ENCODE results near the gene MLST8.

Gene MLST8, protein sequence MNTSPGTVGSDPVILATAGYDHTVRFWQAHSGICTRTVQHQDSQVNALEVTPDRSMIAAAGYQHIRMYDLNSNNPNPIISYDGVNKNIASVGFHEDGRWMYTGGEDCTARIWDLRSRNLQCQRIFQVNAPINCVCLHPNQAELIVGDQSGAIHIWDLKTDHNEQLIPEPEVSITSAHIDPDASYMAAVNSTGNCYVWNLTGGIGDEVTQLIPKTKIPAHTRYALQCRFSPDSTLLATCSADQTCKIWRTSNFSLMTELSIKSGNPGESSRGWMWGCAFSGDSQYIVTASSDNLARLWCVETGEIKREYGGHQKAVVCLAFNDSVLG

DNA sequence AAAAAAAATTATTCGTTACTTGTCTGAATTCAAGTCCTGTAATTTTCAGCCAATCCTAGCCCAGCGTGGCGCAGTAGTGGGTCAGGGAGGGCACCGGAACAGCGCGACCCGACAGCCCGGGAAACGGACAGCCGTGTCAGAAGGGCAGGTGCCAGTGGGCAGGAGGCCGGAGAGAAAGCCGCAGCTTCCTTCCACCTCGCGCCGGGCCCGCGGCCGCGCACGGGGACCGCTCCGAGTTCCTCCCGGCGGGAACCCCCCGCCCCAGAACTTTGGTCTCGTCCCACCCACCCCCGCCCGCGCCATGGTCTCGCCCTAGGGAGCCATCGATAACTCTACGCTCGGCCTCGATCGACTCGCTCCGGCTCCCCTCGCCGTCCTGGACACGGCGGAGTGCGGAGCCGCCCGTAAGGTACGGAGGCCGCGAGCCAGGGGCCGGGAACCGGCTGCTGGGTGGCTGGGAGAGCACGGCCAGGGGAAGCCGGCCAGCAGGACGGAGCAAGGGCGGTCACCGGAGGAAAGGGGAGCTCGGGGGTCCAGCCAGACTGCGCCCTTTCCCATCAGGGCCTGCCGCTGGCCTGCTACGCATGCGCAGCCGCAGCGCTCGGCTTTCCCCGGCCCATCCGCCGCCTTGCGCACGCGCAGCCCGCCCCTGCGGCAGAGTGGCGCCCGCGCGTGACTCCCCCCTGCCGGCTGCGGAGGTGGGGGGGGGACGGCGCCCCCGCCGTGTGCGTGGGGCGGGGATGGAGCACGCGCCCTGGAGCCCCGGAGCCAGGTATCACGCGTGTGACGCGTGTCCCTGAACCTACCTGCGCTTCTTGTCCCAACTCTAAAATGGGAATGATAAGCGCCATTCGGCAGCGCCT, at the start of gene MLST8:
Gene MLST8 (plus strand): TSS at position 351 of the 863 bp plus-strand sequence. CDS start 632 bp downstream, outside the sequence.
- peak; percentile 88 for DNase-seq

DNA sequence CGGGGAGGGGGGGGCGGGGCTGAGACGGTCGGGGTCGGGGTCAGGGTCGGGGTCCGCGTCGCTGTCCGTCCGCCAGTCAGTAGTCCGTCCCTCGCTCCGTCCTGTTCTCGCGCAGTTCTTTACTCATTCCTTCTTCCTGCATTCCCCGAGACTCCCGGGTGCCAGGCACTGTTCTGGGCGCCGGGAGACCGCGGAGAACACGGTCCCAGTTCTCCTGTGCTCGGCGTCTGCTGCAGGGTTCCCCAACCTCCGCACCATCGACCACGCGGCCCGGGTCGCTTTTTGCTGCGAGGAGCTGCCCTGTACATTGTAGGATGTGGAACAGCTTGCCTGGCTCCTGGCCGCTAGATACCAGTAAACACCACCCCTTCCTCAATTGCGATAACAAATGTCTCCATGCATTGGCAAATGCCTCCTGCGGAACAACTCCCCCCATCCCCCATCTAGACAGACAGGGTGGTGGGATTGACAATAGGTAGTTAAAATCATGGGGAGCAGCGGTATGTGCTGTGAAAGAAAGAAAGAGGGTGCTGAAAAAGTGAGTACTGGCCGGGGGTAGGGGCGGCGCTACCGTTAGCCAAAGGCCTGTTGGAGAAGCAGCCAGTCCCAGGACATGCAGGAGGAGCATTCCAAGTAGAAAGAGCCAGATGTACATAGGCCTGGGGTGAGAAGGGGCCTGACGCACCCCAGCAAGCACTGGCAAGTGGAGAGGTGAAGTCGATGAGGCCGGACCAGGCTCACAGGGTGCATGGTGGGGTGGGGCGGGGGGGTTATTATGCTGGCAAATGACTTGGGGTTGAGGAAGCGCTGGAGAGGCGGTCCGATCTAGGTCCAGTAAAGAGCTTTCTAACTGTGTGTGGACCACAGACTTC, 49.0 kb upstream of the MLST8 start:
- no peak for DNase-seq

DNA sequence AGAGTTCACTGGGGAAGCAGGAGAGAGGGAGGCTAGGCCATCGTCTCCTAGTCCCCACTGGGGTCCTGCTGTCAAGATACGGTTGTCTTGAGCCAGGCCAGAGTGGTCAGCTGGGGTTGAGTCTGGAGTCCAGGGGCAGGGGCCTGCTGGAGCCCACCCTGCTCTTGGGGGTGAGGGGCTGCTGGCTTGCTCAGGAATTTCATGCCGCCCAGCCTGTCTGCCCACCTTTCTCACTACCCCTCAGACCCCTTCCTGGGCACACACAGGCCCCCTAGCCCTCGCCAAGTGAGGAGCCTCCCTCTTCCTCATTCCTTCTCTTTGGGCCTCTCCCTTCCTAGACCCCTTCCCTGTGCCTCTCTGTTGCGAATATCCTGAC, 48.4 kb upstream of the MLST8 start:
- no peak for DNase-seq

DNA sequence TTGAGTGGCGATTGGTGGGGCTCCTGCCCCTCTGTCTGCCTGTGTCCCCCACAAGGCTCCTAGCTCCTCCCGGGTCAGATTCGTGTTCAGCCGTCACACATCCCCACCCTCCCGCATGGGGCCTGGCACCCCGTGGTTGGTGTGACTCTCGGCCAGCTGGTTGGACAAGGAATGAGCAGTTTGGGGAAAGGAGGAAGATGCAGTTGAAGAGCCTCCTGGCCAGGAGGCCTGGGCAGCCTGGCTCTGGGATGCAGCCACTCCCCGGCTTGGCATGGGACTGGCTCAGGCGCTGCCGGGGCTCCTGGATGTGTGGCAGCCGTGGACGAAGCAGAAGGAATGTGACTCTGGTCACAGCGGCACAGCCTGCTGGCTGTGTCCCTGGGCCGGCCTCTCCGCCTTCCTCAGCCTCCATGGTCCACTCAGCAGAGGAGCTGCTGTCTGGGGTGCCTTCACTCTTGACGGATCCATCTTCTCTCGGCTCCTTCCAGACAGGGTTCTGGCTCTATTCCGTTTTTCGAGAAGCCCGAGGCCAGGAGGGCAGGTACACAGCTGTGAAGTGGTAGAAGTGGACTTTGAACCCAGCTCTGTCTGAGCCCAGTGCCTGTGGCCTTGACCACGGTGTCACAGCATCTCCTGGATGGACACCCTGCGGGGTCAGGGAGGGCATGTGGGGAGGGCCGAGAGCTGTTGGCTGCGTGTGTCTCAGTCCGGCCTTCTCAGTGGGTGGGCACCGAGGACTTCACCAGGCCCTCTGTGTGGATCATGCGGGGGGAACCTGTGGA, 47.6 kb upstream of the MLST8 start:
- DNase-seq = no peak

DNA sequence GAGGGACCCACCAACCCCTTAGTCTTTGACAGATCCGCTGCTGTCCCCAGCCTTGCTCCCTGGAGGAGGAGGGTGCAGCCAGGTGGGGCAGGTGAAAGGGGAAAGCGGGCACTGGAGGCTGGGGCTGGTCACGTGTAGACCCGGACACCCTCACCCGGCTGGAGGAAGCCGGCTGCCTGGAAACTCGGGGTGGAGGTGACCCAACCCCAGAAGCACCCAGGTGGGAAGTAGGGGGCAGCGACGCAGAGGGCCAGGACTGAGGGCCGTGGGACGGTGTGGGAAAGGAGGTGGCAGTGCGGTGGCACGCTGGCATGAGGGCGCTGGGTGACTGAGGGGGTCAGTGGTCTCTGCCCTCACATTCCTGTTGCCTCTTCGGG, 47.0 kb upstream of the MLST8 start:
- DNase-seq = no peak

DNA sequence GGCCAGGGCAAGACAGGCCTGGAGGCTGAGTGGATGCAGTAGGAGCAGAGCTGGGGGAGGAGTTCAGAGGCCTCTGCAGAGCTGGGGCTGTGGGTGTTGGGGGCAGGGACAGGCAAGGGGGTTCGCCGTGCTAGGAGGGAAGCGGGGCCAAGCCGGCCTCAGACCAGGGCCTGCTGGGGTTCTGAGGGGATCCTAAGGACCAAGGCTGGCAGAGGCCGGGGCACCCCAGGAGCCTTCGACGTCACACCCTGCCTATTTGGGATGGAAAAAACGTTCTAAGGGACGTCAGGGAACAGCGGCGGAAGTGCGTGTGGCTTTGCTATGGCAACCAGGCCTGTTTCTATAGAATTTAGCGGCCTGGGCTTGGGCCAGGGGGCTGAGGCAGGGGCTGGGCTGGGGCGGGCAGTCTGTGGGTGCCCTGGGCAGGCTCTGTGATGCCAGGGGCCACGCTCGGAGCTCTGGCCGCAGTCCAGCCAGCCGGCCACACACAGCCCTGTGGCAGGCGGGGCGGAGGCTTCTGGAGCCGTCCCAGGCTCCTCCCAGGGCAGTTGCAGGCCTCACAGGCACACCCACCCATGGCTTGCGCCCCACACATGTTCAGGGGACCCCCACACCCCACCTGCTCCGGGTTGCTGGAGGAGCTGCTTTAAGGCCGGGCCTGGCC, 45.9 kb upstream of the MLST8 start:
- DNase-seq = no peak

DNA sequence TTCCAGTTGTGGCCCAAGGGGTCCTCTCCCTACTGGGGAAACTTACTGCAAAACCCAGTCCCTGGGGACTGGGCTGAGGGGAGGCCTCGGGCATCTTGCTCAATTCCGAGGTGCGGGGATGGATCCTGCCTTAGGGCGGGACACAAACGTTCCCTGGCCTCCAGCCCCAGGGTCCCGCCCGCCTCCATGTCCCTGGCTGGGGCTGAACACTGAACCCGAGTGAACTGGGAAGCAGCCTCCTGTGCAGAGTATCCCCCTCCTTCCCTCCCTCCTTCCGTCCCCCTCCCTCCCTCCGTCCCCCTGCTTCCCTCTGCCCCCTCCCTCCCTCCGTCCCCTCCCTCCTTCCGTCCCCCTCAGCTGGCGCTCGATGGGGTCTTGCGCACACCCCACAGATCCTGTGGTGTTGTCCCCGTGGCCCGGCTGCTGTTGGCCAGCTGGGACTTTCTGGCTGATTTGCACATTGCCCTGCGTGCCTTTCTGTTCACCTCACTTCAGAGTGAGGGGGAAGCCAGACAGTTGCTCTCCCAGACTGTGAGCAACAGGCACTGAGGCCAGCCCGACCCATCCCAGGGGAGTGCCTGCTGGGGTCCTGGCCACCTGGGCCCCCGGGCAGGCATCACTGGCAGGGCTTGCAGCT, 44.2 kb upstream of the MLST8 start:
- DNase-seq = no peak

DNA sequence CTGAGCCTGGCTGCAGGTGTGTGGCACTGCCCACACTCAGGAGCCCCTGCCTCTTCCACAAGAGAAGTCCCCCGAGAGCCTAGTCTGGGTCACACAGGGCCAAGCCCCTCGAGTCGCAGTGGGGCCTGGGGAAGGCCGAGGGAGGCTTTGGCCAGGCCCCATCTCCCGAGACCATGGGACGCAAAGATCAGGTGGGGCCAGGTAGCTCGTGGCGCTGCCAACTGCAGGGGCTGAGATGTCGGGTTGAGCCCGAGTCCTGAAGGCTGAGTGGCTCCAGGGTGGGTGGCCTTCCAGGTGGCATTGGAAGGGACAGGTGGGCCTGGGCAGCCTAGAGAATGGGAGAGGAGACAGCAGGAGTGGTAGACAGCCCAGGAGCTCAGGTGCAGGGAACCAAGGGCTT, 43.3 kb upstream of the MLST8 start:
- no peak for DNase-seq

DNA sequence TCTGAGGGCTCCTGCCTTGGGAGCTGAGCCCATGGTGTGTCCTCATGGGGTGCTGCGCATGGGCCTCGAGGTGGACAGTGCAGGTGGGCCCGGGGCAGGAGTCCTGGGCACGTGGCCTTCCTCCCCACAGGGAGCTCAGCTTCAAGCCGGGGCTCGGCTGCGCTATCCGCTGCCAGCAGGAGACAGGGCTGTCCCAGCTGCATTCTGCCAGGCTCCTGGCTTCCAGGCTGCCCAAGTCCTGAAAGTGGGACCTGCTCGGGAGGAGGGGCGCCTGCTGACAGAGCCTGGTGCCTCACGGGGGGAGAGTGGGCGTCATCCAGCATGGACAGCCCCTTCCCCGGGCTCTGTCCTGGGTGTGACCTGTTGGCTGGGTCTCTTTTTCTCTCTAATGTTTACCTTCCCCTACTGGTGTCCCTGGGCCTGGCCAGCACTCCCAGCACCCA, 42.6 kb upstream of the MLST8 start:
- DNase-seq = no peak

DNA sequence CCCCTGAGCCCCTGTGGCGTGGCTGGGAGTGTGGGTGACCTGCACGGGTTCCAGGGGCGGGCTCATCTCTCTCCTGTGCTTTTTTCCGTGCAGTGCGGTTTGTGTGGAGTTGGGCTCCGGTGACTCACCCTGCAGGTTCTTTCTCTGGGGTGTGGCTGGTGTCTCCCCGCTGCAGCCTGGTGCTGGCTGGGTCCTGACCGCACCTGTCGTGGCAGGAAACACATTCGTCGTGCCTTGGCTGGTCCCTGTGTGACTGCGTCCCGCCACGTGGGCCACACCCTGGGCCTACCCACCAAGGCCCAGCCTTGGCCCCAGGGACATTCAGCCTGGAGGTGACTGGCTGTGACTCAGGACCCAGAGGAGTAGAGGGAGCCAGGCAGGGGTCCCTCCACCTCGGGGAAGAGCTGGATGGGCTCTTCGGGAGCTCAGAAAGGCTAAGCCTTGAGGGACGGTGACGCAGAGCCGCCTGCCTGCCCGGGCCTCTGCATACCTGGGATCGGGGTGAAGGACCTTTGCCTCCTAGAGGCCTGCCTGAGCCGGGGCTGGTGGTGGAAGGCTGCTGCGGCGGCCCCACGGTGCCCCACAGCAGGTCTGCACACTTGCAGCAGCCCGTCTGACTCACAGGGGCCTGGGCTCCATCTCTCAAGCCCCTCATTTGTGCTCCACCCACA, 41.9 kb upstream of the MLST8 start:
- DNase-seq = no peak

DNA sequence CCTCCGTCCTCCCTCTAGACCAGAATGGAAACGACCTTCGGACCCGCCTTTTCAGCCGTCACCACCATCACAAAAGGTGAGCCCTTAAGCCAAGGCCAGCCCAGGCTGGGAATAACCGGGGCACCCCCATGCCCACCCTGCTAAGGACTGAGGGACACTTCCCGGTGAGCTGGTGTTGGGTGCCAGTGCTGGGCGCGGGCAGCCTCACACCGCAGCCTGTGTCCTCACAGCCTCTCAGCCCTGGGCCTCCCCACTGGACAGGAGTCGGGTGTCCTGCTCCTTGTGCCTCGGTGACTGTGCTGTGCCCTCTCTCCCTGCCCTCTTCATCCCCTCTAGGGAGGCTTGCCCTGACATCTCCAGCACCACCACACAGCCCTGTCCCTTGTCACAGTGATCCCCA, 39.4 kb upstream of the MLST8 start:
- DNase-seq = no peak

DNA sequence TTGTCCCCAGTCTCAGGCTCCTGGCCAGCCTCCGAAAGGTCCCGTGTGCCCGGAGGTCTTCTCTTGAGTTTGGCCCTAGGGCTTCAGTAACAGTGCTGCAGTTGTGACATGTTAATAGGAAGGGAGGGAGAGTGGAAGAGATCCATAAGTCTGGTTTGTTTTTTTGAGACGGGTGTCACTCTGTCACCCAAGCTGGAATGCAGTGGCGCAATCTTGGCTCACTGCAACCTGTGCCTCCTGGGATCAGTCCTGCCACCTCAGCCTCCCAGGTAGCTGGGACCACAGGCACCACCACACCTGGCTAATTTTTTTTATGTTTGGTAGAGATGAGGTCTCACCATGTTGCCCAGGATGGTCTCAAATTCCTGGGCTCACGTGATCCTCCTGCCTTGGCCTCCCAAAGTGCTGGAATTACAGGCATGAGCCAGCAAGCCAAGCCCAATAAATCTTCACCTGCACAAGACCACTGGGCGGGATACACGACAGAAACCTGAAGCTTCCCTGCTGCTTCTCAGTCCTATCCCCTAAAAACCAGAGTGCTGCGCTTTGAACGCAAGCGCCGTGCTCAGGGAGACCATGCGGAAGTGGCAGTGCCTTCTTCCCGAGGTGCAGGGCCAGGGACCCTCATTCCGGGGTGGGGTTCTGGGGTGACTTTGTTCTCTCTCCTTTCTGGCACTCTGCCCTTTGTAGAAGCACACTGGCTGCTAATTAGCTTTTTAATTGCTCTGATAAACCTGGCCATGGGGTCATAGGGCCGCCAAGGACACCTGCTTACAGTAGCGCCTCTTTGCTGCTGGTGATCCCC, 38.8 kb upstream of the MLST8 start:
- no peak for DNase-seq

DNA sequence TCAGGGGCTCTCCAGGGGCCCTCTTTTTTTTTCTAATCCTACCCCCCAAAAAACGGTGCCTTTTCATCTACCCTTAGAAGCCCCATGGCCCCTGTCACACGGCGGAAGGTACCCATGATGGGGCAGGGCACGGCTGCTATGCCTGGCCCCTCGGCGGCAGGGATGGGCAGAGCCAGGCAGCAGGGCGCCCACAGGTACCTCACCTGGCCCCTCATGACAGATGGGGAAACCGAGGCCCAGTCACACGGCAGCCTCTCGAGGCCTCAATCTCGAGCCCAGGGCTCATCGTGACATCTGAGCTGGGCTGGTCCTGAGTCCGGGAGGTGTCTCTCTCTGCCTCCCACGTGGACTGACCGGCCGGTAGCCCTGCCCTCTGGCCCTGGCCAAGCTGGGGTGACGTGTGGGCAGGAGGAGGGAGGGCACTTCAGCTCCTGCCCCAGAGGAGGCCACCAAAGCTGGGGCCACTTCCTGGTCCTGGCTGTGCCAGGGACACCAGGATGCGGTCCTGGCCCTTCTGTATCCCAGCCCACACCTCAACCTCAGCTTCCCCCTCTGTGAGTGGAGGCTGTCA, 38.1 kb upstream of the MLST8 start:
- DNase-seq = no peak

DNA sequence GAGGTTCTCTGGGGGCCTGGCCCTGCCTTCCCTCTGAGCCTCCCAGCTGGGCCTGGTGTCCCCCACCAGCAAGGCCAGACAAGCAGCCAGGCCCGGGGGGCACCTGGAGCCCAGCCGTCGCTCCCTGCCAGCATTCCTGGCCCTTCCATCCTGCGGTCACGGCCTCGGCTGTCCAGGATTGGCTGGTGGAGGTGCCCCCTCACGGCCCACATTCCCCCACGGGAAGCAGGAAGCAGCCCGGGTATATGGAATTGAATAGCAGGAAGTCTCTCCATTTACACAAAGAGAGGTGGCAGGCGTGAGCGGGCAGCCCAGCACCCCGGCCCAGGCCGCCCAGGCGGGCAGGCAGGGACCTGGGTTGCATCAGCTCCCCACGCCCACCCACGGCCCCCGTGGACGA, 35.2 kb upstream of the MLST8 start:
- no peak for DNase-seq

DNA sequence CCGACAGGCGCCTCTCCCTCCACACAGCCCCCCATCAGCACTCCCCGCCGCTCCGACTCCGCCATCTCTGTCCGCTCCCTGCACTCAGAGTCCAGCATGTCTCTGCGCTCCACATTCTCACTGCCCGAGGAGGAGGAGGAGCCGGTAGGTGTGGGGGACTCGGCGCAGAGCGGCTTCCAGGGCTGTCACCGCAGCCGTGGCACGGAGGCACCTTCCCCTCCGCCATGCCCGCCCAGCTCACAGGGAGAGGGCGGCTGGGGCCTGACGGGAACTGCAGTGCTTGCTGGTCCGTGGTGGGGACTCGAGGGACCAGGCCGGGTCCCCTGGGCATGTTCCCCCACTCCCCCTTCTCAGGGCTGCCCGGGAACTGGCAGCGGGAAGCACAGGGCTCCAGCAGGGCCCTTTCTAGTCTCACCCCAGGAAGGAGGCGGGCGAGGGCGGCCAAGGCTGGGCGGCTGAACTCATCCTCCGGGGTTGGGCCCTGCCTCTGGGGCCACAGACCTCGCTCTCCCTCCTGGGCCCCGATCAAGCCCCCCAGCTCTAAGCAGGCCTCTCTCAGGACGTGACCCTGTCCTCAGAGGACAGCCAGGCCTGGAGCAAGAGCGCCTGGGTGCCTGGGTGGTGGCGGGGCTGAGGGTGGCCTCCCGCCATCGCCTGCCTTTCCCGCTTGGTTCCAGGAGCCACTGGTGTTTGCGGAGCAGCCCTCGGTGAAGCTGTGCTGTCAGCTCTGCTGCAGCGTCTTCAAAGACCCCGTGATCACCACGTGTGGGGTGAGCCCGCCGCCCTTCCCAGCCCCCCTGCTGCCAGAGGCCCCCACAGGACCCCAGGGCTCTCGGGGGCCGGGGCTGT, 34.4 kb upstream of the MLST8 start:
- no peak for DNase-seq

DNA sequence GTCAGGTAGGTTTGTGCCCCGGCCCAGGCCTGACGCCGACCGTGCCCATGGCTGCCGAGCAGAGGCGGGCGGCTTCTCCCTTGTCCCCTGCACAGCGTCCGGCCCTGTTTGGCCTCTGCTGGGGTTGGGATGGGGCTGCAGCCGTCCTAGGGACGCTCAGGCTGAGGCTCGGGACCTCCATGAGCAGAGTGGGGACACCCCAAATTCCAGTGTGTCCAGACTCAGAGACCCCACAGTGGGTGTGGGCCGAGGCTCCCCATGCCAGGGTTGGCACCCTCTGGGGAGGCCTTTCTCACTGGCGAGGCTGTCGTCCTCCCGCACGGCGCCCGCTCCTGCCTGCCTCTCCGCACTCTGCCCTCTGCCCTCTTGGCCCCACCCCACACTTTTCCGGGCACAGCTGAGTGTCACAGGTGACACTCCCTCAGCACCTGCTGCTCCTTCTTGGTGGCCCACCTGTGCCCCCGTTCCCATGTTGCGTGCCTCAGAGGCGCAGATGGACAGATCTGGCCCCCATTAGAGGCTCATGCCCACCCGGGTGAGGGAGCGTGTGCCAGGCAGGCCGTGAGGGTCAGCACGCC, 33.6 kb upstream of the MLST8 start:
- DNase-seq = no peak

DNA sequence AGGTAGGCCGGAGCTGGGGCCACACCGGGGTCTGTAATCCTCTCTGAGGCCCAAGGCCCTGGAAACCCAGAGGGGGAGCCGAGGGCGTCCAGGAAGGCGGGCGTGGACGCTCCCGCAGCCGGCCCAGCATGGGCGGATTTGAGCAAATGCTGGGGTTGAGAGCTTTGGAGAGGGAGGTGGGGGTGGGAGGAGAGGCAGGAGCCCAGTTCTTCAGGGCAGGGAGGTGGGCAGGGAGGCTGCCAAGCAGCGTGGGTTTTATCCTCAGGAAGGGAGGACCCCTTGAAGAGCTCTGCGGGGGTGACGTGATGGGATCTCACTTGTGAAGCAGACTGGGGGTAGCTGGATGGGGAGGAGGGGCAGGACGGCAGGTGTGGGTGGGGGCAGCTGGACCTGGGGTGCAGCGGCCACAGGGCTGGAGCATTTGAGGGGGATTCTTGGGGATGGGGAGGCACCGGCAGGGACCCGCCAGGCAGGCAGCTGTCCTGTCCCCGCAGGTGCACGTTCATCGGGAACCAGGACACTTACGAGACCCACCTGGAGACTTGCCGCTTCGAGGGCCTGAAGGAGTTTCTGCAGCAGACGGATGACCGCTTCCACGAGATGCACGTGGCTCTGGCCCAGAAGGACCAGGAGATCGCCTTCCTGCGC, 32.4 kb upstream of the MLST8 start:
- DNase-seq = no peak

DNA sequence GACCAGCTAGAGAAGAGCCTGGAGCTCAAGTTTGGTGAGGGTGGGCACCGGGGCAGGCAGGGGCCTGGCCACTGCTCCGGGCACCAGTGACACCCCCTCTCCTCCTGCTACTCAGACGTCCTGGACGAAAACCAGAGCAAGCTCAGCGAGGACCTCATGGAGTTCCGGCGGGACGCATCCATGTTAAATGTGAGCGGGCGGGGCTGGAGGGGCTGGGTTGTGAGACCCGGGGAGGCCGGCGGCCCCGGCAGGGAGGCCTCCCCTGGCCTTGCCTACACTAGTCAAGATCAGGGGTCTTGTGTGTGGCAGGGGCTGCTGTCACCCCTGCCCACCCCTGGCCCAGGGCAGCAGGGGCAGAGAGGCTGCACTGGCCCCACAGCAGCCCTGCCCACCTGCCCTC, 31.9 kb upstream of the MLST8 start:
- DNase-seq = no peak
